HG03460 (cell line): Measurements from ENCODE around the gene CDK5.
"Not testable (repeated sequence)": the region's sequence is repeated elsewhere in the genome, so short reads cannot be mapped to it uniquely, and the experiment has no call there.

Experiments
- ATAC-seq: cut with Tn5 transposase; IDR thresholded peaks from one replicate; pipeline ENCODE4 v1.9.1; 2021; ENCODE audit not compliant: unreplicated experiment

Gene CDK5

DNA sequence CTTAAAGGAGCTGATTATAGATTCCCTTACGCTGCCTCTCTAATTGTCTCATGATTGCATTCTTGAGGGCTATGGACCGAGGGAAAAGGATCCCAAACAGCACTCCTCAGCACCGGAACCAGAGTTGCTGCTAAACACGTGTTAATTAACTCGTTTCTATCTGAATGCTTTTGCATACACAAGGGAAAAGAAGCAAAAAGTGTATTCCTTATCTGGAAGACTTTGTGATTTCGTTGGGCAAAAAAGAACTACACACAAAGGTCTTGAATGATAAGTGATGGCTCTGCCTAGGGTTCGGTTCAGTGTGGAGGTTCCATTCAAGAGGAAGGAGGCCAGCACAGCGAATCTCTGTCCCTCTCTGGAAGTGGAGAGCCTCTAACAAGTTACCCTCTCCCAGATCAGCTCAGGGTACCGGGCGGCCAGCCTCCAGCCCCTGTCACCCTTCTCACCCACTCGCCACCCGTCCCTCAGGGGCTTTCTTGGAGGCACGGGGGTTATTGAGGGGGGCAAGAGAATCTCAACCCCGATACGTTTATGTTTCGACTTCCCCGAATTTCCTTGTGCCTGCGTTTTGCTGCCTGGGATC is 1.2 kb upstream of the CDK5 start:
- ATAC-seq: no peak

GRCh38 chr7:151057989-151058780 is 488 bp upstream of the CDK5 start:
- ATAC-seq: peak; percentile 88

DNA sequence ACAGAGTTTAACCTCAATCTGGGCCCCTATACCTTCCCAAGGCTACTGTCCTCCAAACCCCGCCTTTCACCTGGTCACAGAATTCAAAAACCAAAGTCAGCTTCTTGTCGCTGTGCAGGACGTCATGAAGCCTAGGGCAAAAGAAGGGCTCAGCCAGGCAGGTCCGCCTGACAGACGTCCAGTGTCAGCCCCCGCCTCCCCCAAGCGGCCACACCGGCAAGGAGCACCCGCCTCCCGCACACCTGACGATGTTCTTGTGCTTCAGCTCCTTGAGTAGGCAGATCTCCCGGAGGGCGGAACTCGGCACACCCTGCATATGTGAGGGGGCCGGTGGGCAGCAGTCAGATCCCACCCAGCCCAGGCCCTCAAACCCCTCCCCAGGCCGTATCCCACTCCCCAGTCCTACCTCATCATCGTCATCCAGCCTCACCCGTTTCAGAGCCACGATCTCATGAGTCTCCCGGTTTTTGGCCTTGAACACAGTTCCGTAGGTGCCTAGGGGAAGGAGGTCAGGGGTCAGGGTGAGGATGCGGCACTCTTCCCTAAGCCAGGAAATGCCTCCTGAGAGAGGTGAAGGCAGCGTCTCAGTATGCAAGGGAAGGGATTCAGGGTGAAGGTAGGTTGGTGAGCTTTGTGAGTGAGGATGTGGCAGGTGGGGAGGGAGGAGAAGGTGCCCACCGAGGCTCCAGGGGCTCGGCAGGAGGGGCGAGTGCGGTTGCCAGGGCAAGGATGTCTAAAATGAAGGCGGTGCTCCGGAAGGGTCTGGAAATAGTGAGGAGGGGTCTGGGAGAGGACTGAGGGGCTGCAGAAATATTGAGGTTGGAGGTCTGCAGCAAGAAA is 811 bp downstream of the CDK5 start:
- no peak for ATAC-seq

DNA sequence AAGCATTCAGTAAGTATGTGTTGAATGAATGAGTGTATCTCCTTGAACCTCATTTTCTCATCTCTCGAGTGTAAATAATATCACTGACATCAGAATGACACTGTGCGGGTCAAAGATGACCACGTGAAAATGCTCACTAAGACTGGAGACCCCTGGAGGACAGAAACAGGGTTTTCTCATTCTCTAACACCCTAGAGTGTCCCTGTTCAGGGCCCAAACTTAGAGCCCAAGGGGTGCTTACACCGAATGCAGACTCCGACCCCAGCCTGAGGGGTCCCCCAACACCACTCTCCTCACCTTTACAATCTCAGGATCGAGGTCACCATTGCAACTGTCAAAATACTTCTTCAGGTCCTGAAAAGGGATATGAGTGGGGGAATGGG is 1.4 kb downstream of the CDK5 start:
- ATAC-seq: no peak

- ATAC-seq: no peak
Measured at GRCh38 chr7:151053751-151054150, 3.9 kb downstream of the CDK5 start.

GRCh38 chr7:151053096-151053495 is 4.6 kb downstream of the CDK5 start:
- no peak for ATAC-seq

DNA sequence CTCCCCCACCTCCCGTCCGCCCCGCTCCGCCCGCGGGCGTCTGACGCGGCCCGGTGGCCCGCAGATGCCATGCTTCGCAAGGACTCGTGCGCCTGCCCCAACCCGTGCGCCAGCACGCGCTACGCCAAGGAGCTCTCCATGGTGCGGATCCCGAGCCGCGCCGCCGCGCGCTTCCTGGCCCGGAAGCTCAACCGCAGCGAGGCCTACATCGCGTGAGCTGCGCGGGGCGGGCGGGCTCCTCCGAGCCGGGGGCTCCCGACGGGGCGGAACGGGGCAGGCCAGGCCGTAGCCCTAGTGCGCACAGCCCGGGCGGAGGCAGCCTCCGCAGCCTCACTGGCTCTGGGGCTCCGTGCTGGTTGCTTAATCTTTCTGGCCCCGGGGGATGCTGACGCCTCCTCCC is 6.6 kb downstream of the CDK5 start:
- ATAC-seq: no peak

DNA sequence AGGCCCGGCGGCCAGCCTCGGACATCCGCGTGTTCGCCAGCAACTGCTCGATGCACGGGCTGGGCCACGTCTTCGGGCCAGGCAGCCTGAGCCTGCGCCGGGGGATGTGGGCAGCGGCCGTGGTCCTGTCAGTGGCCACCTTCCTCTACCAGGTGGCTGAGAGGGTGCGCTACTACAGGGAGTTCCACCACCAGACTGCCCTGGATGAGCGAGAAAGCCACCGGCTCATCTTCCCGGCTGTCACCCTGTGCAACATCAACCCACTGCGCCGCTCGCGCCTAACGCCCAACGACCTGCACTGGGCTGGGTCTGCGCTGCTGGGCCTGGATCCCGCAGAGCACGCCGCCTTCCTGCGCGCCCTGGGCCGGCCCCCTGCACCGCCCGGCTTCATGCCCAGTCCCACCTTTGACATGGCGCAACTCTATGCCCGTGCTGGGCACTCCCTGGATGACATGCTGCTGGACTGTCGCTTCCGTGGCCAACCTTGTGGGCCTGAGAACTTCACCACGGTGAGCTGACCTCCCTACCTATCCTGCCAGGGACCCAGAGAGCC is 8.7 kb downstream of the CDK5 start:
- no peak for ATAC-seq

DNA sequence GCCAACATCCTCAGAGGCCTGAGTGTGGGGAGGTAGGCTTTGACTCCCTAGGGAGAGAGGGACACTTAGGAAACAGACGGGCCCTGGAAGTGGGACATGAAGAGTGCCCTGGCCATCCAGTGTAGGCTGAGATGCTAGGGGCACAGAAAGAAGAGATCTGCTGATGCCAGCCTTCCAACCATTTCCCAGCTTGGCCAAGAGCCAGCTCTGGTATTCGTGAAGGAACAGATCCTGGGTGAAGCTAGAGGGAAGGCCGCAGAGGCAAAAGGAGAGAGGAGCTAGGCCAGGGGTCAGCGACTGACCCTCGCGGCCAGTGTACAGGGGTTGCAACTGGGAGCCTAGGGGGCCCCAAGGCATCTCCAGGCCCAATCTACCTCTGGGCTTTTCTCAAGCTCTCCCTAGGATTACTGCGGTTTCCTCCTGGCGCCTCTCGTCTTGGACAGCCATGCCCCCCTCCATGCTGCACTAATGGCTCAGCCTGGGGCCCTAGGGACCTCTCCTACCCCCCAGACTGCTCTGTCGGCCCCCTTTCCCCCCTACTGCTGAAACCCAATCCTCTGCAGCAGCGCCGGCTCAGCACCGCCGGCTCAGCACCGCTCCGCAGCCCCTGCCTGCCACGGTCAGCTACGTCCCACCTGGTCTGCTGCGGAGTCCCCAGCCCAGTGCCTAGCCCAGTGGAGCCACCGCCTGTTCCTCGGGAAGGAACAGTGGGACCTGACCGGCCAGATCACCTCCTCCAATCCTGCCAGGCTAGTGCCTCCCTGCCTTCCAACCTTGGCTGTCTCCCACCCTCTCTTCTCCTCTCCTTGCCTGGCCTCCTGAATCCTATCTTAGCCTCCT is 9.5 kb downstream of the CDK5 start, which contains the start of gene ASIC3:
ASIC3 (plus strand) TSS at position 556 of the 840 bp plus-strand sequence. CDS start 355 bp downstream, outside the sequence.
- no peak for ATAC-seq

GRCh38 chr7:151046603-151047573 is 10.8 kb downstream of the CDK5 start:
- ATAC-seq: no peak

DNA sequence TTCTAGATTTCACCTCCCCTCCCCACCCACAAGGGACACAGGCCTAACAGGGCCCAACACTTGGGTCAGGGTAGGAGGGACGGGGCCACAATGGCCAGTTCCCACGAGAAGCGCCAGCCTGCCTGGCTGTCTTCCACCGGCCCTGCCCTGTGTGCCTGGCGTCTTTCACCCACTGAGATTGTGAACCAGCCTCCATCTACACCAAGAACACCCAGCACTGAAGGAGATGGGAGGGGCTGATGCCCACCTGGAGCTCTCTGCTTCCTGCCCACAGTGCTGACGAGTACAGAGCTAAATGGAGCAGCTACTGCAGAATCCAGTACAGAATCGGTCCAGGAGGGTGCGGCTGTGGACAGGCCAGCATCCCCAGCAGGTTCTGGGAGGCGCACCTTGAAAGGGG is 11.7 kb downstream of the CDK5 start:
- no peak for ATAC-seq

DNA sequence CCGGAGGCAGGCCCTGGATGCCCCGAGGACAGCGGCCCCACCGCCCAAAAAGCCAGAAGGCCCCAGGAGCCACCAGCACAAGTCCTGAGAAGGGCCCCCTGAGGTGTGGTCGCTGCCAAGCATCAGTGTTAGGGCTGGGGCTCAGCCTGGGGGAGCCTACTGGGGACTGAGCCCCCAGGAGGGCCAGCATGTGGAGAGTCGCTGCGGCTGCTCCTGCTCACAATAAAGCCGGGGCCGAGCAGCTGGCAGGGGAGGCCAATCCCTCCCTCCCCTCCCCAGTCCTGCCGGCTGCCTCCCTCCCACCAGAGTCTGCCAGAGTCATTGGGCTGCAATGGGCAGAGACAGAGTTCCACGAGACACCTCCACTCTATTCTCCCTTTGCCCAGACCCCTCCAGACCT is 12.4 kb downstream of the CDK5 start:
- no peak for ATAC-seq

GRCh38 chr7:151043959-151044358 is 13.7 kb downstream of the CDK5 start:
- ATAC-seq: no peak

- ATAC-seq: not testable (repeated sequence)
Measured at GRCh38 chr7:151043449-151043848, 14.2 kb downstream of the CDK5 start.

- ATAC-seq: no peak
Measured at GRCh38 chr7:151040616-151041375, 16.9 kb downstream of the CDK5 start.

GRCh38 chr7:151039850-151040548 is 17.7 kb downstream of the CDK5 start:
- no peak for ATAC-seq

DNA sequence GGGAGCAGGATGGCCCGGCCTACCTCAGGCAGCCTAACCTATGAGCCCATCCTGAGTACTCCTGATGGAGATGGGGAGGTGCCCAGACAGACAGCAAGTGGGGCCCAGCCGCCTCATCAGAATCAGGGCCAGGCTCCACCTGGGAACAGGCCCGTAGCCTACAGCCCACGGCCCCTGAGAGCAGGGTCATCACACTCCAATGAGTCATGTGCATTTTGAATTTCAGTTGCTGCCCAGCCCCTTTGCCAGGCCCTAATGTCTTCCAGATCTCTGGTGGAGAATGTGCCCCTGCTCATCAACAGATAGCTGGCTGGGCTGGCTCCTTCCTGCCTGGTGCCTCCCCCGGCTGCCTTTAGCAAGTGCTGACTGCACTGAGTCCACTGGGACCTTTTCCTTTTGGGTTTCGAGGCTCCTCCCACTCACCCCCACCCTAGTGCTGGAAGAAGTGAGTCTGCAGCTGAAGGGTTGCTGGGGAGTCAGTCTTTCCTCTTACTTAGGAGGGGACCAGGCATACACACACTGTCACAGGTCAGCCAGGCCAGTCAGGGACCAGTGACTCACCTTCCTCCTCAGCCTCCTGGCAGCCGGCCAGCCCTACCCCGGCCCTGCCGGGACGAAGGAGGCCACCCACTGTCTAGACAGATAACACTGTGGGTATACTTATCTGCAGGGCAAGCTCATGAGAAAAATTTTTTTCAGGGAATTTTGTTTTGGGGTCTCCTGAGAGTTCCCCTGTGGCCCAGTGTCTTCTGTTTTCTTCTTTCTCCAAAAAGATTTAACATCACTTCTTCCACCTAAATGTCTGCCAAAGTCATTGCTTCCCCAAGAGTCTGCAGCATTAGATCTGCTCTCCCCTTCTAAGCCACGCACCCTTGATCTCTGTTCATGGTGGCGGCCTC is 18.5 kb downstream of the CDK5 start:
- ATAC-seq: no peak
